Esophagus squamous epithelium (tissue), 5 donors: ENCODE data around the gene ITPKB. TPM values are rescaled to one million over a fixed set of nuclear protein-coding genes. Genes with fewer than 3 reads are reported as not detected.

Source experiments
- DNase-seq: peaks from one replicate; lab custom pipeline; 2025; lab: John Stamatoyannopoulos, UW
- H3K27ac ChIP-seq, 4 donors: fragments of 200-600 bp; sonication (generic); one replicate each; pipeline ENCODE4 v1.5.1; 2016 to 2019; ENCODE audit warnings: mild to moderate bottlenecking in 1 of 4
- H3K27me3 ChIP-seq, 4 donors: fragments of 200-600 bp; sonication (generic); 1 replicate in 3 of 4; 2 replicates in 1 of 4; pipeline versions ENCODE4 v1.5.1 to v1.6.0; 2017 to 2021; ENCODE audit warnings: antibody characterized with exemption in 1 of 4
- H3K36me3 ChIP-seq, 3 donors: fragments of 200-600 bp; sonication (generic); one replicate each; pipeline ENCODE4 v1.5.1; 2016 to 2019
- H3K4me1 ChIP-seq, 3 donors: fragments of 200-600 bp; sonication (generic); one replicate each; pipeline ENCODE4 v1.5.1; 2017 to 2019
- H3K4me3 ChIP-seq, 4 donors: fragments of 200-600 bp; sonication (generic); 1 replicate in 3 of 4; 2 replicates in 1 of 4; pipeline ENCODE4 v1.5.1; 2016 to 2019; ENCODE audit warnings: mild to moderate bottlenecking in 2 of 4, moderate library complexity in 1 of 4
- H3K9me3 ChIP-seq, 3 donors: fragments of 200-600 bp; sonication (generic); one replicate each; pipeline ENCODE4 v1.5.1; 2016 to 2019
- POLR2A ChIP-seq, 4 donors: fragments of 450-650 bp; IDR thresholded peaks; one replicate each; pipeline ENCODE4 v1.6.1; 2017; ENCODE audit warnings: antibody characterized with exemption in 4 of 4, mild to moderate bottlenecking in 4 of 4, moderate library complexity in 3 of 4
- WGBS, 2 donors: methylation state at CpG; one replicate each; pipeline ENCODE4 v1.1.5; 2018; 5-methylcytosine and 5-hydroxymethylcytosine counted together
- intact Hi-C: fragments of 100-400 bp; cut with DNase I; formaldehyde crosslinking; loops from one replicate; pipeline ENCODE4 v1.15.0; 2022
- total RNA-seq, 4 donors: library from RNA; depleted of rRNA; stranded (reverse); fragments of >200 nt; gene quantifications; one replicate each; pipeline ENCODE4 v1.1.0, GENCODE V29; 2016
- TF ChIP-seq, protein P1 (sequence below), 6 experiments: fragments of 450-650 bp in 4 of 6; fragments of 200-600 bp in 2 of 6; sonication (generic) in 2 of 6; IDR thresholded peaks; one replicate each; pipeline ENCODE4 v1.5.1; 2016 to 2019; ENCODE audit warnings: antibody characterized with exemption in 6 of 6, mild to moderate bottlenecking in 4 of 6, moderate library complexity in 4 of 6
- donor health status: DM: yes; HTN: yes; CAD: no.

The ITPKB gene
- total RNA-seq = 10 to 100 TPM; 10.7 to 22.3 (median 15.9) TPM

DNA sequence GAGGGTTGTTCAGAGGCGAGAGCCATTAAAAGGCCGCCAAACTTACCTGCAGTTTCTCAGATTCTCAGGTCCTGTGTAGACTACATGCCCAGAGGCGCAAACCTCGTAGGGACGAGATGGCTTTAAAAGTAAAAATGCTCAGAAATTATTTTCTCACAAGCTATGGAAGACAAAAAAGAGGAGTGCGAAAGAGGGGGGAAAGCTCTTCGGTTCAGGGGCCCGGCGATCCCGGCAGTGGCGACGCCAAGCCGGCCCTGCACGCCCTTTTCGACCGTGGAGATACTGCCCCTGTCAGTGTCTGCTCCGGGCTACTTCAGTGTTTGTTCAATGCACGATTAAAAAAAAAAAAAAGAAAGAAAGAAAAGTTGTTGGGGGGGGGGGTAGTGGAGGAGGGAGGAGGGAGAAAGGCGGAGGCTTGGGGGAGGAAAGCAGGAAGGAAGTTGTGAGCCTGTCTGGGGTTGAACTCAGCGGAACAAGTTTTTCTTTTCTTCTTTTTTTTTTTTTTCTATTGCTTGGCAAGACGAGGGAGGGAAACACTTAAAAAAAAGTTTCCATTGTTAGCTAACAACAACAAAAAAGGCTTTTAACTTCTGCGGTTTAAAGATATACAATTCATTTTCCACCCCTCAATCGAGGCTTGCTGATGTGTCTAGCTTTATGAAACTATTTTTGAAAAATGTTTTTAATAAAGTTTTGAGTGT is at the start of gene ITPKB:
ITPKB (minus strand) TSS at position 288 of the 701 bp plus-strand sequence. CDS start 1,824 bp downstream, outside the sequence.
- Histone ChIP-seq H3K27ac (peak within 1 kb of the TSS; percentile 86 to 96 (median 92)), H3K4me1 (peaks cover 15 to 43% (median 32%) of the 10 kb centered on the region in 3 donors), H3K9me3 (no peaks in the 10 kb centered on the region), H3K36me3 (peaks cover 0 to 23% (median 10%) of the 10 kb centered on the region in 3 donors), H3K4me3 (peak within 1 kb of the TSS; percentile 68 to 93 (median 84)), H3K27me3 (no peaks in the 10 kb centered on the region)
- intact Hi-C loops = loop anchor here (5.0 to 10.0 kb wide), 2 partner anchors 78 to 94 kb away; no protein-coding TSS in a partner anchor
- peak in 2 of 4 donors; percentile 68 to 78 for TF ChIP-seq POLR2A (IDR thresholded peaks at IDR 0.05)
- TF ChIP-seq, protein P1, sequence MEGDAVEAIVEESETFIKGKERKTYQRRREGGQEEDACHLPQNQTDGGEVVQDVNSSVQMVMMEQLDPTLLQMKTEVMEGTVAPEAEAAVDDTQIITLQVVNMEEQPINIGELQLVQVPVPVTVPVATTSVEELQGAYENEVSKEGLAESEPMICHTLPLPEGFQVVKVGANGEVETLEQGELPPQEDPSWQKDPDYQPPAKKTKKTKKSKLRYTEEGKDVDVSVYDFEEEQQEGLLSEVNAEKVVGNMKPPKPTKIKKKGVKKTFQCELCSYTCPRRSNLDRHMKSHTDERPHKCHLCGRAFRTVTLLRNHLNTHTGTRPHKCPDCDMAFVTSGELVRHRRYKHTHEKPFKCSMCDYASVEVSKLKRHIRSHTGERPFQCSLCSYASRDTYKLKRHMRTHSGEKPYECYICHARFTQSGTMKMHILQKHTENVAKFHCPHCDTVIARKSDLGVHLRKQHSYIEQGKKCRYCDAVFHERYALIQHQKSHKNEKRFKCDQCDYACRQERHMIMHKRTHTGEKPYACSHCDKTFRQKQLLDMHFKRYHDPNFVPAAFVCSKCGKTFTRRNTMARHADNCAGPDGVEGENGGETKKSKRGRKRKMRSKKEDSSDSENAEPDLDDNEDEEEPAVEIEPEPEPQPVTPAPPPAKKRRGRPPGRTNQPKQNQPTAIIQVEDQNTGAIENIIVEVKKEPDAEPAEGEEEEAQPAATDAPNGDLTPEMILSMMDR (IDR thresholded peaks at IDR 0.05) = no peak
- 0% methylated on average over 21 to 23 of the region's 23 CpGs for WGBS, 2 donors
- DNase-seq = no peak

DNA sequence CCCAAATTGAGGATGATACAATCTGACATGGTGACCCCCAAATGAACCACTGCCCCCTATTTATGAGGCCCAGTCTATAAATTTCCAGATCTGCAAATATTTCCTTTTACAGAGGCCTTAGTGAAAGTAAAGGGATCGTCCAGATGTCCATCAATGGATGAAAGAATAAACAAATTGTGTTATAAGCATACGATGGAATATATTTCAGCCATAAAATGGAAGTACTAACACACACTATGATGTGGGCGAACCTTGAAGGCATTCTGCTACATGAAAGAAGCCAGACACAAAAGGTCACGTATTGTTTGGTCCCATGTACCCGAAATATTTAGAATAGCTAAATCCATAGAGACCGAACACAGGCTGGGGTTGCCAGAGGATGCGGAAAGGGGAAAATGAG is 48.6 kb upstream of the ITPKB start:
- Histone ChIP-seq H3K4me3 (no peak overlapping the region), H3K4me1 (peaks cover 0 to 16% (median 8%) of the 10 kb centered on the region in 3 donors), H3K36me3 (no peaks in the 10 kb centered on the region), H3K27ac (no peak overlapping the region), H3K27me3 (no peaks in the 10 kb centered on the region), H3K9me3 (no peaks in the 10 kb centered on the region)
- TF ChIP-seq, protein P1 (IDR thresholded peaks at IDR 0.05) = no peak
- no peak for TF ChIP-seq POLR2A (IDR thresholded peaks at IDR 0.05)
- no peak for DNase-seq
- intact Hi-C loops = no loop called here
- WGBS, 2 donors = 71 to 79% methylated on average over 7 of the region's 7 CpGs

DNA sequence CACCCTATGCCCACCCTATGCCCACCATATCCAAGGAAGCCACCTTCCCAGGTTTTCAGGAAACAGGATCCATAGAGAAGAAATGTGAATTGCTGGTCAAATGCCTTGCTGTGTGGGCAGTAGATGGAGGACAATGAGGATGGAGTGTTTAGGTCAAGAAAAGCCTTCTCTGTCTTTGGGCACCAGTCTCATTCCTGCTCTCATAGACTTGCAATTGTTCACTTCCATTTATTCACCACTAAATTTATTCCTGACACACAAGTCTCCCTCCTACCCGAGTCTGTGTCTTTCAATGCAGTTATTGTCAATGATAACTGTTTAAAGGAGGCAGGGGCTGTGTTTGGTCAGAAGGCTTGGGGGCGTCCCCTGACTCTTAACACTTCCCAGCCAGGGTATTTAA is 48.0 kb upstream of the ITPKB start:
- TF ChIP-seq POLR2A (IDR thresholded peaks at IDR 0.05) = no peak
- TF ChIP-seq, protein P1 (IDR thresholded peaks at IDR 0.05) = no peak

DNA sequence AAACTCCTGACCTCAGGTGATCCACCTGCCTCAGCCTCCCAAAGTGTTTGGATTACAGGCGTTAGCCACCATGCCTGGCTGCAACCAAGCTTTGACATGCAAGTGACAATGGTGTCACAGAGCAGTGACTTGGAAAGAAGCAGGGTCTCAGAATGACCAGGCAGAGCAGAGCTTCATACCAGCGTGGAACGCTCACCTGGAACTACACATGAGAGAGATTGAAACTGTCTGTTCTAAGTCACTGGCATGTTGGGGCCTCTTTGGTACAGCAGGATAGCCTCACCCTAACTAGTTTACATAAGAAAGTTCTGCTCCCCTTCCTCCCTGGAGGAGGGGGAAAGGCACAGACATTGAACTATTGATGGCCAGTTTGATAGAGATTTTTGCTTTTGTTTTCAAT is 47.5 kb upstream of the ITPKB start:
- no peak for DNase-seq
- Histone ChIP-seq H3K9me3 (no peaks in the 10 kb centered on the region), H3K27ac (no peak overlapping the region), H3K4me3 (no peak overlapping the region), H3K36me3 (no peaks in the 10 kb centered on the region), H3K4me1 (peaks cover 0 to 16% (median 8%) of the 10 kb centered on the region in 3 donors), H3K27me3 (no peaks in the 10 kb centered on the region)
- TF ChIP-seq, protein P1 (IDR thresholded peaks at IDR 0.05) = no peak
- TF ChIP-seq POLR2A (IDR thresholded peaks at IDR 0.05) = no peak
- WGBS, 2 donors = 92 to 95% methylated on average over 3 of the region's 3 CpGs
- intact Hi-C loops = no loop called here

More for the DNA sequence above, 48.0 kb upstream of the ITPKB start:
- Histone ChIP-seq H3K27ac (no peak overlapping the region), H3K4me1 (peaks cover 0 to 16% (median 8%) of the 10 kb centered on the region in 3 donors), H3K4me3 (no peak overlapping the region), H3K36me3 (no peaks in the 10 kb centered on the region), H3K27me3 (no peaks in the 10 kb centered on the region), H3K9me3 (no peaks in the 10 kb centered on the region)
- intact Hi-C loops = no loop called here
- no peak for DNase-seq
- 59 to 87% methylated on average over 2 of the region's 2 CpGs for WGBS, 2 donors

DNA sequence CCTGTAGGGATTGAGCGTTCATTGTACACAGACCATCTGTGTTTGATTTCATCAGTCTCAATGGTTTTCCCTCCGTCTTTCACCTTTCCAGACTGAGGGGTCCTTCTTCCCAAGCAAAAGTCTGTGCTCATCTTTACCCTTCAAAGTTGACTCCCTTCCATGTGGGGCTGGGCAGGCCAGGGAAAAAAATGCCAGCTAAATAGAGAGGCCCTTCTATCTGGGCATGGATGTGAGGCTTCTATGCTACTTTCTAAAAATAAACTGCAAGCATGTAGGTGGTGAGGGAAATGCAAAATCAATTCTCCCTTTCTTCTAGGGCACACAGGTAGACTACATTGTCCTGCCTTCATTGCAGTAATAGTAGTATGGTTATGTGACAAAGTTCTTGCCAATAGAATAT is 46.7 kb upstream of the ITPKB start:
- no peak for TF ChIP-seq POLR2A (IDR thresholded peaks at IDR 0.05)
- TF ChIP-seq, protein P1 (IDR thresholded peaks at IDR 0.05) = no peak
- H3K36me3 ChIP-seq = no peaks in the 10 kb centered on the region
- peaks cover 0 to 16% (median 8%) of the 10 kb centered on the region in 3 donors for H3K4me1 ChIP-seq
- intact Hi-C loops = no loop called here
- H3K27me3 ChIP-seq = no peaks in the 10 kb centered on the region
- peak overlapping the region in 2 of 4 donors; percentile 18 to 51 for H3K27ac ChIP-seq
- DNase-seq = no peak
- H3K4me3 ChIP-seq = no peak overlapping the region
- no peaks in the 10 kb centered on the region for H3K9me3 ChIP-seq
- WGBS, 2 donors = 90 to 100% methylated on average over 2 of the region's 2 CpGs
